Activated T-cell treated with anti-CD3 and anti-CD28 coated beads, Interleukin-2, amount 50 U/mL, for 72 hours (primary cell): ENCODE data around the gene LTBP3. TPM values are rescaled to one million over a fixed set of nuclear protein-coding genes. Genes with fewer than 3 reads are reported as not detected.

ENCODE experiments used
- ATAC-seq, 2 donors: fragments of 150-1000 bp; cut with Tn5 transposase; replicated peaks in 1 of 2; 2 replicates each; pipeline ENCODE4 v1.10.0; 2021; ENCODE audit warnings: moderate library complexity in 2 of 2, mild to moderate bottlenecking in 1 of 2
- DNase-seq, 2 donors: peaks; one replicate each; pipeline ENCODE4 v3.0.0; 2021 to 2022; ENCODE audit warnings: mixed read lengths in 1 of 2
- H3K27ac Mint-ChIP-seq: one replicate; pipeline ENCODE4 v1.8.0; 2022; ENCODE audit warnings: mild to moderate bottlenecking, moderate library complexity, mixed read lengths
- H3K27me3 Mint-ChIP-seq: one replicate; pipeline ENCODE4 v1.8.0; 2022; ENCODE audit warnings: low read depth, mixed read lengths
- H3K36me3 Mint-ChIP-seq, 2 donors: one replicate each; pipeline ENCODE4 v1.8.0; 2022; ENCODE audit warnings: mixed read lengths in 2 of 2, mild to moderate bottlenecking in 1 of 2; ENCODE audit not compliant: insufficient read depth in 2 of 2
- H3K4me1 Mint-ChIP-seq: one replicate; pipeline ENCODE4 v1.8.0; 2022; ENCODE audit warnings: low read depth, mixed read lengths
- H3K4me3 Mint-ChIP-seq, 2 donors: one replicate each; pipeline ENCODE4 v1.8.0; 2022; ENCODE audit warnings: mild to moderate bottlenecking in 2 of 2, mixed read lengths in 2 of 2, moderate library complexity in 2 of 2
- H3K9me3 Mint-ChIP-seq, 2 donors: one replicate each; pipeline ENCODE4 v1.8.0; 2022; ENCODE audit warnings: mixed read lengths in 2 of 2
- total RNA-seq, 2 donors: library from RNA; stranded (reverse); gene quantifications; one replicate each; pipeline ENCODE4 v1.2.3, GENCODE V29; 2022

Gene LTBP3
- total RNA-seq, 2 donors from 2014 or later: 106 TPM

GRCh38 chr11:65580756-65581155 is 22.6 kb upstream of the LTBP3 start:
- no peak for DNase-seq
- Mint-ChIP-seq H3K4me3 (no peak overlapping the region), H3K27me3 (no peaks in the 10 kb centered on the region), H3K9me3 (no peaks in the 10 kb centered on the region), H3K27ac (peak overlapping the region; percentile 47), H3K4me1 (peaks cover 12% of the 10 kb centered on the region), H3K36me3 (peaks cover 11 to 20% of the 10 kb centered on the region in 2 donors)
- ATAC-seq: no peak

GRCh38 chr11:65580031-65580692 is 22.0 kb upstream of the LTBP3 start:
- Mint-ChIP-seq H3K4me1 (peaks cover 17% of the 10 kb centered on the region), H3K27ac (no peak overlapping the region), H3K36me3 (peaks cover 14 to 20% of the 10 kb centered on the region in 2 donors), H3K9me3 (no peaks in the 10 kb centered on the region), H3K4me3 (no peak overlapping the region), H3K27me3 (no peaks in the 10 kb centered on the region)
- ATAC-seq (no peak), DNase-seq (no peak)

GRCh38 chr11:65579291-65579690 is 21.1 kb upstream of the LTBP3 start:
- no peaks in the 10 kb centered on the region for H3K9me3 Mint-ChIP-seq
- no peaks in the 10 kb centered on the region for H3K27me3 Mint-ChIP-seq
- peaks cover 14 to 20% of the 10 kb centered on the region in 2 donors for H3K36me3 Mint-ChIP-seq
- H3K27ac Mint-ChIP-seq: peak overlapping the region; percentile 38
- H3K4me1 Mint-ChIP-seq: peaks cover 24% of the 10 kb centered on the region
- ATAC-seq (no peak), DNase-seq (no peak)
- H3K4me3 Mint-ChIP-seq: peak overlapping the region in 1 of 2 donors; percentile 18

- H3K27ac Mint-ChIP-seq: peak overlapping the region; percentile 66
- peak overlapping the region; percentile 92 to 93 for H3K4me3 Mint-ChIP-seq
- peaks cover 11 to 20% of the 10 kb centered on the region in 2 donors for H3K36me3 Mint-ChIP-seq
- DNase-seq: no peak
- H3K9me3 Mint-ChIP-seq: no peaks in the 10 kb centered on the region
- no peak for ATAC-seq
- H3K27me3 Mint-ChIP-seq: no peaks in the 10 kb centered on the region
- H3K4me1 Mint-ChIP-seq: peaks cover 28% of the 10 kb centered on the region
Measured at GRCh38 chr11:65578667-65579066, 20.5 kb upstream of the LTBP3 start.

- Mint-ChIP-seq H3K36me3 (peaks cover 11 to 20% of the 10 kb centered on the region in 2 donors), H3K27me3 (no peaks in the 10 kb centered on the region), H3K4me3 (peak overlapping the region; percentile 92 to 93), H3K27ac (peak overlapping the region; percentile 66), H3K9me3 (no peaks in the 10 kb centered on the region), H3K4me1 (peaks cover 34% of the 10 kb centered on the region)
- ATAC-seq (no peak), DNase-seq (no peak)
Measured at GRCh38 chr11:65578134-65578533, 20.0 kb upstream of the LTBP3 start.

GRCh38 chr11:65577756-65578109 is 19.6 kb upstream of the LTBP3 start:
- H3K27me3 Mint-ChIP-seq: no peaks in the 10 kb centered on the region
- peaks cover 36% of the 10 kb centered on the region for H3K4me1 Mint-ChIP-seq
- H3K36me3 Mint-ChIP-seq: peaks cover 11 to 19% of the 10 kb centered on the region in 2 donors
- peak overlapping the region; percentile 92 to 93 for H3K4me3 Mint-ChIP-seq
- H3K27ac Mint-ChIP-seq: peak overlapping the region; percentile 66
- H3K9me3 Mint-ChIP-seq: no peaks in the 10 kb centered on the region
- ATAC-seq (no peak), DNase-seq (no peak)

- no peak for ATAC-seq
- peak overlapping the region; percentile 92 to 93 for H3K4me3 Mint-ChIP-seq
Measured at GRCh38 chr11:65576867-65577755, 19.0 kb upstream of the LTBP3 start.

GRCh38 chr11:65576232-65576866 is 18.2 kb upstream of the LTBP3 start:
- ATAC-seq (no peak), DNase-seq (peak in 1 of 2 donors; percentile 44)
- H3K27ac Mint-ChIP-seq: peak overlapping the region; percentile 22
- peak overlapping the region; percentile 92 to 93 for H3K4me3 Mint-ChIP-seq
- peaks cover 48% of the 10 kb centered on the region for H3K4me1 Mint-ChIP-seq
- H3K9me3 Mint-ChIP-seq: no peaks in the 10 kb centered on the region
- peaks cover 13 to 16% of the 10 kb centered on the region in 2 donors for H3K36me3 Mint-ChIP-seq
- H3K27me3 Mint-ChIP-seq: no peaks in the 10 kb centered on the region

More at GRCh38 chr11:65576867-65577755, 19.0 kb upstream of the LTBP3 start:
- peaks cover 40% of the 10 kb centered on the region for H3K4me1 Mint-ChIP-seq
- peak overlapping the region; percentile 22 for H3K27ac Mint-ChIP-seq
- no peaks in the 10 kb centered on the region for H3K27me3 Mint-ChIP-seq
- H3K36me3 Mint-ChIP-seq: peaks cover 13 to 19% of the 10 kb centered on the region in 2 donors
- peak; percentile 46 to 51 for DNase-seq
- no peaks in the 10 kb centered on the region for H3K9me3 Mint-ChIP-seq

GRCh38 chr11:65575568-65576231 is 17.5 kb upstream of the LTBP3 start, which contains the start of gene EHBP1L1:
TSS of gene EHBP1L1 (plus strand) at chr11:65576053. CDS start at chr11:65576303, 250 bp downstream.
- ATAC-seq: peak; percentile 36 to 40
- peak within 1 kb of the TSS; percentile 93 for H3K4me3 Mint-ChIP-seq
- peaks cover 54% of the 10 kb centered on the region for H3K4me1 Mint-ChIP-seq
- H3K9me3 Mint-ChIP-seq: no peaks in the 10 kb centered on the region
- no peaks in the 10 kb centered on the region for H3K27me3 Mint-ChIP-seq
- peak; percentile 77 to 80 for DNase-seq
- H3K27ac Mint-ChIP-seq: peak within 1 kb of the TSS; percentile 86
- peaks cover 12 to 16% of the 10 kb centered on the region in 2 donors for H3K36me3 Mint-ChIP-seq

- Mint-ChIP-seq H3K27ac (peak overlapping the region; percentile 86), H3K36me3 (peaks cover 14 to 15% of the 10 kb centered on the region in 2 donors), H3K9me3 (no peaks in the 10 kb centered on the region), H3K4me1 (peaks cover 54% of the 10 kb centered on the region), H3K4me3 (peak overlapping the region; percentile 93), H3K27me3 (no peaks in the 10 kb centered on the region)
- DNase-seq (no peak), ATAC-seq (peak in 1 of 2 donors; percentile 13)
Measured at GRCh38 chr11:65574811-65575567, 16.8 kb upstream of the LTBP3 start.

GRCh38 chr11:65574109-65574810 is 16.1 kb upstream of the LTBP3 start:
- H3K9me3 Mint-ChIP-seq: no peaks in the 10 kb centered on the region
- peak; percentile 38 to 39 for ATAC-seq
- peaks cover 58% of the 10 kb centered on the region for H3K4me1 Mint-ChIP-seq
- DNase-seq: peak; percentile 92 to 94
- peaks cover 11 to 12% of the 10 kb centered on the region in 2 donors for H3K36me3 Mint-ChIP-seq
- no peaks in the 10 kb centered on the region for H3K27me3 Mint-ChIP-seq
- H3K27ac Mint-ChIP-seq: peak overlapping the region; percentile 86
- H3K4me3 Mint-ChIP-seq: peak overlapping the region; percentile 93
